ENCODE data around the gene ATG4B. TPM values are rescaled to one million over a fixed set of nuclear protein-coding genes. Genes with fewer than 3 reads are reported as not detected.

The ATG4B gene
- total and polyA plus RNA-seq, 2 of the 4 experiments (the other 2 are of a cell fraction): 113 to 146 TPM

GRCh38 chr2:241616168-241617125 is 21.0 kb upstream of the ATG4B start (continued):
- TF ChIP-seq RAD21 (IDR thresholded peaks at IDR 0.05; ENCODE audit: low read length): no peak

DNA sequence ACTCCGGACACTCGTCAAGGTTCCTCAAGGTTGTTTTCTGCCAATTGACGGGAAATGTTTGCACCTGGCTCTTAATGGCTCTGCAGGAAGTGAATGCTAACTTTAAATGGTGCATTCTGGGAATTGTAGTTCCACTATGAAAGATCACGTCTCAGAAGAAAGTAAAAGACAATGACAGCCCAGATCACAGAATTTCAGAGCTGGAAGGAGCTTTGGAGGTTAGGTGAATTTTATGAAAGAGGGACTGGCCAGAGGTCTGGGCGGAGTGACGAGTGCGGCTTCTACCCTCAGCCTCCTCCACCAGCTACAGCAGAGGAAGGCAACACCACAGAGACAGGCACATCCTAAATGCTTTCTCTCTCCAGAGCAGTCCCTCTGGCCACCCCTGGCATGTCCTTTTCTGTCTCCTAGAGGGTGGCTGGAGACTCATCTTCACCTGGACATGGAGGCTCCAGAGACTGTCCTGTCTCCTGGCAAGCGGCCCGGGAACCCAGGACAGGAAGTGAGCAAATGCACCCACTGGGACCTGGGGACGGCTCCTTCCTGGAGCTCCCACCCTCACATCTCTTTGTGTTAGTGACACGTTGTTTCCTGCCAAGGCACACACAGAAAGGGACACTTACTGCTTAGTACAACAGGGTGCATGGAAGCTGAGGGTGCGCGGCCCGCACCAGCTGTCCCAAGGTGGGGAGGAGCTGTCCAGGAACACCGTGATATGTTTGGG is 19.9 kb upstream of the ATG4B start:
- no peak overlapping the region for H4K91ac ChIP-seq (ENCODE audit: insufficient read depth, low read depth, low read length)
- in situ Hi-C loops (cut with MboI; ENCODE audit: low sequenced_read_pairs): no loop called here
- H2AK5ac ChIP-seq (ENCODE audit: low read depth, low read length): no peak overlapping the region
- H3K4me1 ChIP-seq (ENCODE audit: control insufficient read depth, insufficient read depth, low read length): peaks cover 4% of the 10 kb centered on the region
- no peak overlapping the region for H2AFZ ChIP-seq (replicated peaks; ENCODE audit: low read length, poor library complexity)
- ATAC-seq (ENCODE audit: low read depth): no peak
- TF ChIP-seq ELK1 (IDR thresholded peaks at IDR 0.05; ENCODE audit: borderline replicate concordance, low read depth, low read length) (no peak), MAZ (IDR thresholded peaks at IDR 0.05; ENCODE audit: borderline replicate concordance, low read depth, low read length) (no peak), MAFK (IDR thresholded peaks at IDR 0.05; ENCODE audit: low read depth, low read length) (no peak), CEBPB (IDR thresholded peaks at IDR 0.05; ENCODE audit: low read depth, low read length) (no peak), NFE2L2 (IDR thresholded peaks at IDR 0.05; ENCODE audit: low read depth, low read length) (no peak), BHLHE40 (IDR thresholded peaks at IDR 0.05; ENCODE audit: low read depth, low read length) (no peak), RCOR1 (IDR thresholded peaks at IDR 0.05; ENCODE audit: insufficient replicate concordance, low read length) (no peak)
- dilution Hi-C loops (cut with HindIII; ENCODE audit: low sequenced_read_pairs, unreplicated experiment): no loop called here
- no peak overlapping the region for H2BK15ac ChIP-seq (ENCODE audit: low read depth, low read length)
- H3K4ac ChIP-seq (ENCODE audit: low read depth, low read length): no peak overlapping the region
- H2BK20ac ChIP-seq (ENCODE audit: low read depth, low read length): no peak overlapping the region
- H3K56ac ChIP-seq (ENCODE audit: extremely low read depth, insufficient read depth, low read length): no peak overlapping the region
- WGBS, 2 experiments (ENCODE audit: extremely low coverage in 2 of 2, insufficient read length in 1 of 2): 80% methylated on average over 6 of the region's 15 CpGs; no CpG with 5 or more reads in 1 of the 2 experiments
- H4K8ac ChIP-seq (ENCODE audit: low read depth in 2 of 2, low read length in 2 of 2): no peak overlapping the region
- no peak overlapping the region for H3K18ac ChIP-seq (ENCODE audit: low read depth, low read length)
- no peak overlapping the region for H3K9ac ChIP-seq (ENCODE audit: low read depth, low read length)
- no peak overlapping the region for H4K5ac ChIP-seq (ENCODE audit: low read depth, low read length)
- H2AK9ac ChIP-seq (replicated peaks; ENCODE audit: low read depth, low read length, poor library complexity): peak overlapping the region; percentile 1
- H3K4me2 ChIP-seq (ENCODE audit: low read depth, low read length): no peak overlapping the region
- peaks cover 37 to 79% of the 10 kb centered on the region in 2 experiments for H3K79me1 ChIP-seq (ENCODE audit: low read depth in 1 of 2, low read length in 2 of 2)
- peaks cover 46% of the 10 kb centered on the region for H4K20me1 ChIP-seq (ENCODE audit: insufficient read depth, low read length)
- H2BK5ac ChIP-seq (ENCODE audit: low read depth, low read length, poor library complexity, severe bottlenecking): no peak overlapping the region
- no peak overlapping the region for H2BK120ac ChIP-seq (ENCODE audit: low read depth, low read length)
- H3K36me3 ChIP-seq (ENCODE audit: control insufficient read depth, insufficient read depth, low read length): peaks cover 10% of the 10 kb centered on the region
- H3K27me3 ChIP-seq (ENCODE audit: control insufficient read depth, insufficient read depth, low read length): no peaks in the 10 kb centered on the region
- DNase-seq: no peak
- no TSS peak for BruUV-seq (replicated peaks)
- H3K9me1 ChIP-seq (ENCODE audit: insufficient read depth, low read length): peaks cover 11% of the 10 kb centered on the region
- no peak overlapping the region for H3K23ac ChIP-seq (ENCODE audit: low read depth, low read length)
- intact Hi-C loops (cut with micrococcal nuclease): no loop called here
- H3K27ac ChIP-seq (ENCODE audit: insufficient read depth, low read length): no peak overlapping the region
- H3K14ac ChIP-seq (replicated peaks; ENCODE audit: low read depth, low read length): no peak overlapping the region
- CTCF ChIA-PET: no interaction called here
- no peak overlapping the region for H3K4me3 ChIP-seq (ENCODE audit: insufficient read depth, low read depth, low read length)
- no peaks in the 10 kb centered on the region for H3K9me3 ChIP-seq (ENCODE audit: control insufficient read depth, insufficient read depth, low read length)
- POLR2A ChIA-PET (ENCODE audit: unreplicated experiment): no interaction called here
